Mesodermal cell (in vitro differentiated cells): Measurements from ENCODE around the gene MRPL1.
"Not testable (repeated sequence)": the region's sequence is repeated elsewhere in the genome, so short reads cannot be mapped to it uniquely, and the experiment has no call there.

Experiments used
- H3K27ac ChIP-seq: 2 replicates; pipeline ENCODE4 v1.7.0; 2013; ENCODE audit warnings: mild to moderate bottlenecking, low read depth, low read length, moderate library complexity; ENCODE audit not compliant: severe bottlenecking
- H3K36me3 ChIP-seq: 2 replicates; pipeline ENCODE4 v1.7.1; 2013; ENCODE audit warnings: mild to moderate bottlenecking, low read length, moderate library complexity; ENCODE audit not compliant: control insufficient read depth, insufficient read depth
- H3K4me1 ChIP-seq: one replicate; pipeline ENCODE4 v1.7.1; 2013; ENCODE audit warnings: mild to moderate bottlenecking, low read length; ENCODE audit not compliant: insufficient read depth, control insufficient read depth, poor library complexity, severe bottlenecking
- H3K4me3 ChIP-seq: 2 replicates; pipeline ENCODE4 v1.7.0; 2013; ENCODE audit warnings: low read length, control low read depth, mild to moderate bottlenecking; ENCODE audit not compliant: insufficient read depth, poor library complexity, severe bottlenecking; ENCODE audit errors: extremely low read depth
- H3K9me3 ChIP-seq: 2 replicates; pipeline ENCODE4 v1.7.1; 2013; ENCODE audit warnings: mild to moderate bottlenecking, low read length, moderate library complexity; ENCODE audit not compliant: control insufficient read depth
- WGBS, 2 experiments: methylation state at CpG; one replicate each; pipeline ENCODE4 v1.1.5; 2013; ENCODE audit warnings: missing lambda C conversion rate in 2 of 2; ENCODE audit not compliant: insufficient coverage in 2 of 2; 5-methylcytosine and 5-hydroxymethylcytosine counted together

Gene MRPL1

GRCh38 chr4:77983612-77984311, 121.1 kb downstream of the MRPL1 start:
- not testable (repeated sequence) for H3K27ac ChIP-seq, H3K36me3 ChIP-seq, H3K4me1 ChIP-seq, H3K4me3 ChIP-seq, H3K9me3 ChIP-seq
- 97% methylated on average over 11 of the region's 44 CpGs; no CpG with 5 or more reads in 1 of the 2 experiments for WGBS, 2 experiments

GRCh38 chr4:77989968-77990367, 127.3 kb downstream of the MRPL1 start:
- Histone ChIP-seq H3K36me3 (no peaks in the 10 kb centered on the region), H3K9me3 (no peaks in the 10 kb centered on the region), H3K4me1 (peaks cover 9% of the 10 kb centered on the region), H3K4me3 (no peak overlapping the region), H3K27ac (no peak overlapping the region)

GRCh38 chr4:77990456-77990855, 127.8 kb downstream of the MRPL1 start:
- no peak overlapping the region for H3K27ac ChIP-seq
- no peaks in the 10 kb centered on the region for H3K36me3 ChIP-seq
- H3K4me1 ChIP-seq = peaks cover 9% of the 10 kb centered on the region
- no peaks in the 10 kb centered on the region for H3K9me3 ChIP-seq
- H3K4me3 ChIP-seq = no peak overlapping the region

GRCh38 chr4:77990904-77991358, 128.3 kb downstream of the MRPL1 start:
- peaks cover 9% of the 10 kb centered on the region for H3K4me1 ChIP-seq
- WGBS, 2 experiments = no CpG with 5 or more reads among the region's 2 CpGs

GRCh38 chr4:77992581-77992980, 130.0 kb downstream of the MRPL1 start:
- WGBS, 2 experiments = 83% methylated on average over 1 of the region's 1 CpG; no CpG with 5 or more reads in 1 of the 2 experiments
- Histone ChIP-seq H3K9me3 (no peaks in the 10 kb centered on the region), H3K27ac (no peak overlapping the region)

More at GRCh38 chr4:77990904-77991358, 128.3 kb downstream of the MRPL1 start:
- Histone ChIP-seq H3K9me3 (no peaks in the 10 kb centered on the region), H3K27ac (no peak overlapping the region), H3K36me3 (no peaks in the 10 kb centered on the region), H3K4me3 (no peak overlapping the region)

GRCh38 chr4:77994194-77994721, 131.6 kb downstream of the MRPL1 start:
- H3K4me1 ChIP-seq = peaks cover 9% of the 10 kb centered on the region
- H3K36me3 ChIP-seq = no peaks in the 10 kb centered on the region

More at GRCh38 chr4:77992581-77992980, 130.0 kb downstream of the MRPL1 start:
- Histone ChIP-seq H3K4me3 (no peak overlapping the region), H3K4me1 (peaks cover 9% of the 10 kb centered on the region), H3K36me3 (no peaks in the 10 kb centered on the region)

GRCh38 chr4:77996076-77996475, 133.4 kb downstream of the MRPL1 start:
- H3K4me3 ChIP-seq = no peak overlapping the region
- peaks cover 4% of the 10 kb centered on the region for H3K4me1 ChIP-seq
- H3K27ac ChIP-seq = no peak overlapping the region
- no CpG with 5 or more reads among the region's 3 CpGs for WGBS, 2 experiments
- no peaks in the 10 kb centered on the region for H3K9me3 ChIP-seq
- H3K36me3 ChIP-seq = no peaks in the 10 kb centered on the region

More at GRCh38 chr4:77994194-77994721, 131.6 kb downstream of the MRPL1 start:
- H3K27ac ChIP-seq = no peak overlapping the region
- no peaks in the 10 kb centered on the region for H3K9me3 ChIP-seq
- H3K4me3 ChIP-seq = no peak overlapping the region

GRCh38 chr4:78001531-78001930, 138.9 kb downstream of the MRPL1 start:
- 83 to 100% methylated on average over 1 of the region's 1 CpG for WGBS, 2 experiments
- Histone ChIP-seq H3K4me1 (peaks cover 3% of the 10 kb centered on the region), H3K4me3 (no peak overlapping the region), H3K9me3 (no peaks in the 10 kb centered on the region), H3K27ac (no peak overlapping the region), H3K36me3 (no peaks in the 10 kb centered on the region)

GRCh38 chr4:78002260-78002659, 139.6 kb downstream of the MRPL1 start:
- H3K27ac ChIP-seq = no peak overlapping the region
- 80% methylated on average over 1 of the region's 4 CpGs; no CpG with 5 or more reads in 1 of the 2 experiments for WGBS, 2 experiments
- H3K4me3 ChIP-seq = no peak overlapping the region
- H3K9me3 ChIP-seq = no peaks in the 10 kb centered on the region
- H3K36me3 ChIP-seq = no peaks in the 10 kb centered on the region
- H3K4me1 ChIP-seq = peaks cover 3% of the 10 kb centered on the region
